HCT116 (cell line): ENCODE data around the gene KRT15. TPM values are rescaled to one million over a fixed set of nuclear protein-coding genes. Genes with fewer than 3 reads are reported as not detected.

ENCODE experiments used
- ATAC-seq: fragments of 200-7000 bp; cut with Tn5 transposase; 2 replicates; pipeline ENCODE4 v1.9.1; 2020; ENCODE audit warnings: mild to moderate bottlenecking, moderate library complexity
- BruUV-seq: library from RNA; stranded (reverse); fragments of 400-500 nt; replicated peaks from 2 replicates; lab custom pipeline; 2021; lab: Mats Ljungman, UMichigan
- CTCF ChIA-PET: fragments of 300-600 bp; sonication (Branson Sonifier 250); formaldehyde crosslinking; loops from one replicate; lab custom pipeline; 2021; ENCODE audit warnings: antibody characterized with exemption; lab: Charles Lee
- POLR2A ChIA-PET: fragments of 300-600, 350-600 bp; sonication (Branson Sonifier 250); formaldehyde crosslinking; loops from one replicate; lab custom pipeline; 2021; ENCODE audit warnings: antibody characterized with exemption; lab: Charles Lee
- RAD21 ChIA-PET, 2 experiments: fragments of 300-600 bp; sonication (Branson Sonifier 250); formaldehyde crosslinking; loops; one replicate each; lab custom pipeline; 2023; ENCODE audit warnings: low total read pairs in 2 of 2; ENCODE audit not compliant: uncharacterized antibody in 2 of 2, unreplicated experiment in 2 of 2, low non-redundant PET in 1 of 2; lab: Charles Lee
- DNase-seq: peaks from one replicate; pipeline ENCODE4 v3.0.0-alpha.2; 2010; ENCODE audit warnings: low read depth, low spot score
- H2AFZ ChIP-seq: fragments of 200-600 bp; shearing (Covaris generic), sonication (generic); 2 replicates; pipeline ENCODE4 v1.6.1; 2017; ENCODE audit warnings: low read depth, mixed run types, mixed read lengths, antibody characterized with exemption, low read length; ENCODE audit not compliant: poor library complexity, severe bottlenecking
- H3K27ac ChIP-seq: 2 replicates; pipeline ENCODE4 v1.5.1; 2012; ENCODE audit warnings: low read depth, low read length
- H3K27me3 ChIP-seq: fragments of 200-600 bp; sonication (generic); 2 replicates; pipeline ENCODE4 v1.6.1; 2016; ENCODE audit warnings: mixed run types, low read length, mixed read lengths; ENCODE audit not compliant: insufficient read depth
- H3K36me3 ChIP-seq, 2 experiments: fragments of 200-500 bp in 1 of 2; fragments of 200-600 bp in 1 of 2; sonication (Bioruptor generic) in 1 of 2; sonication (generic) in 1 of 2; 2 replicates each; pipeline versions ENCODE4 v1.5.1 to v1.6.1; 2014 to 2016; ENCODE audit warnings: low read length in 2 of 2, inconsistent platforms in 1 of 2, mixed read lengths in 1 of 2, mixed run types in 1 of 2; ENCODE audit not compliant: insufficient read depth in 2 of 2, control insufficient read depth in 1 of 2
- H3K4me1 ChIP-seq, 2 experiments: fragments of 200-600 bp in 1 of 2; sonication (generic) in 1 of 2; 2 replicates each; pipeline versions ENCODE4 v1.5.1 to v1.6.1; 2012 to 2017; ENCODE audit warnings: low read length in 2 of 2, inconsistent platforms in 1 of 2, mild to moderate bottlenecking in 1 of 2, mixed read lengths in 1 of 2, mixed run types in 1 of 2, moderate library complexity in 1 of 2; ENCODE audit not compliant: insufficient read depth in 2 of 2, control insufficient read depth in 1 of 2
- H3K4me2 ChIP-seq: fragments of 200-600 bp; sonication (generic); 2 replicates; pipeline ENCODE4 v1.6.1; 2017; ENCODE audit warnings: mixed run types, low read length, mixed read lengths
- H3K4me3 ChIP-seq, 2 experiments: fragments of 200-600 bp in 1 of 2; sonication (generic) in 1 of 2; replicated peaks in 1 of 2; 2 replicates each; pipeline ENCODE4 v1.5.1; 2011 to 2016; ENCODE audit warnings: low read length in 2 of 2, control low read depth in 1 of 2, low read depth in 1 of 2, mild to moderate bottlenecking in 1 of 2, mixed read lengths in 1 of 2, mixed run types in 1 of 2
- H3K79me2 ChIP-seq: fragments of 200-600 bp; sonication (generic); 2 replicates; pipeline ENCODE4 v1.6.1; 2017; ENCODE audit warnings: mild to moderate bottlenecking, mixed run types, low read length, moderate library complexity, mixed read lengths; ENCODE audit not compliant: insufficient read depth
- H3K9ac ChIP-seq: fragments of 200-600 bp; sonication (generic); 2 replicates; pipeline ENCODE4 v1.6.1; 2016; ENCODE audit warnings: low read length, mixed read lengths
- H3K9me2 ChIP-seq: fragments of 200-600 bp; sonication (generic), shearing (Covaris generic); 2 replicates; pipeline ENCODE4 v1.6.1; 2017; ENCODE audit warnings: mixed run types, mild to moderate bottlenecking, moderate library complexity; ENCODE audit not compliant: insufficient read depth
- H3K9me3 ChIP-seq, 2 experiments: fragments of 200-500 bp in 1 of 2; fragments of 200-600 bp in 1 of 2; sonication (Bioruptor generic) in 1 of 2; sonication (generic) in 1 of 2; 2 replicates each; pipeline ENCODE4 v1.6.1; 2014 to 2017; ENCODE audit warnings: low read length in 2 of 2, mixed read lengths in 2 of 2, inconsistent platforms in 1 of 2, low read depth in 1 of 2, mild to moderate bottlenecking in 1 of 2, mixed run types in 1 of 2, moderate library complexity in 1 of 2; ENCODE audit not compliant: control insufficient read depth in 1 of 2, insufficient read depth in 1 of 2
- H4K20me1 ChIP-seq: fragments of 200-600 bp; sonication (generic), shearing (Covaris generic); 2 replicates; pipeline ENCODE4 v1.6.1; 2017; ENCODE audit warnings: mixed run types, mild to moderate bottlenecking, moderate library complexity; ENCODE audit not compliant: insufficient read depth
- CBX3 ChIP-seq: IDR thresholded peaks from 2 replicates; pipeline ENCODE4 v1.6.1; 2012; ENCODE audit warnings: low read depth
- EGR1 ChIP-seq: IDR thresholded peaks from 2 replicates; pipeline ENCODE4 v1.6.1; 2012; ENCODE audit warnings: low read depth
- EZH2 ChIP-seq: fragments of 200-600 bp; sonication (generic); IDR thresholded peaks from 2 replicates; pipeline ENCODE4 v1.6.1; 2017; ENCODE audit warnings: antibody characterized with exemption, mixed run types
- JUND ChIP-seq: IDR thresholded peaks from 2 replicates; pipeline ENCODE4 v1.6.1; 2012
- MAX ChIP-seq: IDR thresholded peaks from 2 replicates; pipeline ENCODE4 v1.6.1; 2012
- POLR2AphosphoS5 ChIP-seq: IDR thresholded peaks from 2 replicates; pipeline ENCODE4 v1.6.1; 2011; ENCODE audit warnings: mild to moderate bottlenecking, low read depth, low read length, moderate library complexity
- RAD21 ChIP-seq: IDR thresholded peaks from 2 replicates; pipeline ENCODE4 v1.6.1; 2012; ENCODE audit warnings: low read depth, mild to moderate bottlenecking
- REST ChIP-seq: IDR thresholded peaks from 2 replicates; pipeline ENCODE4 v1.6.1; 2012; ENCODE audit warnings: low read depth
- YY1 ChIP-seq: IDR thresholded peaks from 2 replicates; pipeline ENCODE4 v1.6.1; 2011; ENCODE audit warnings: low read length, low read depth, moderate library complexity, mild to moderate bottlenecking; ENCODE audit not compliant: insufficient replicate concordance; ENCODE audit errors: extremely low read depth
- ZBTB33 ChIP-seq: IDR thresholded peaks from 2 replicates; pipeline ENCODE4 v1.6.1; 2011; ENCODE audit warnings: mild to moderate bottlenecking, low read length, moderate library complexity; ENCODE audit not compliant: insufficient replicate concordance; ENCODE audit errors: extremely low read depth
- ZNF274 ChIP-seq: fragments of 200-500 bp; sonication (Bioruptor generic); IDR thresholded peaks from 2 replicates; pipeline ENCODE4 v1.6.1; 2014; ENCODE audit warnings: mild to moderate bottlenecking, low read depth, low read length, inconsistent platforms
- intact Hi-C: fragments of 100-400 bp; cut with micrococcal nuclease; formaldehyde crosslinking; loops from 2 replicates; pipeline ENCODE4 v1.10.0; 2022
- total RNA-seq: library from RNA; stranded (reverse); gene quantifications from one replicate; pipeline ENCODE4 v1.2.1, GENCODE V29; 2021; ENCODE audit not compliant: unreplicated experiment
- TF ChIP-seq, protein P1 (sequence below): IDR thresholded peaks from 2 replicates; pipeline ENCODE4 v1.6.1; 2012
- TF ChIP-seq, protein P2 (sequence below), 3 experiments: fragments of 200-600 bp in 1 of 3; sonication (generic) in 1 of 3; IDR thresholded peaks in 2 of 3; conservative IDR thresholded peaks in 1 of 3; 2 replicates each; pipeline ENCODE4 v1.5.1; 2012 to 2017; ENCODE audit warnings: low read depth in 2 of 3, low read length in 2 of 3, antibody characterized with exemption in 1 of 3, borderline replicate concordance in 1 of 3, control low read depth in 1 of 3, mild to moderate bottlenecking in 1 of 3, mixed read lengths in 1 of 3, mixed run types in 1 of 3, moderate library complexity in 1 of 3; ENCODE audit not compliant: insufficient read depth in 1 of 3

KRT15 gene
- total RNA-seq, 1 experiment from 2014 or later: 37.1 TPM

- POLR2A ChIA-PET: no interaction called here
These were observed 25.9 kb downstream of the KRT15 start for GRCh38 chr17:41492771-41493170.

More at GRCh38 chr17:41492771-41493170, 25.9 kb downstream of the KRT15 start:
- Histone ChIP-seq H3K9me2 (no peaks in the 10 kb centered on the region), H3K27ac (no peak overlapping the region), H3K9ac (no peak overlapping the region), H3K4me3 (no peak overlapping the region), H2AFZ (no peak overlapping the region), H3K4me1 (peaks cover 19 to 54% of the 10 kb centered on the region in 2 experiments), H3K27me3 (no peaks in the 10 kb centered on the region), H4K20me1 (no peaks in the 10 kb centered on the region), H3K79me2 (no peaks in the 10 kb centered on the region), H3K36me3 (no peaks in the 10 kb centered on the region), H3K9me3 (no peaks in the 10 kb centered on the region), H3K4me2 (no peak overlapping the region)
- ATAC-seq (no peak), DNase-seq (no peak)
- BruUV-seq: no TSS peak
- TF ChIP-seq, protein P1, sequence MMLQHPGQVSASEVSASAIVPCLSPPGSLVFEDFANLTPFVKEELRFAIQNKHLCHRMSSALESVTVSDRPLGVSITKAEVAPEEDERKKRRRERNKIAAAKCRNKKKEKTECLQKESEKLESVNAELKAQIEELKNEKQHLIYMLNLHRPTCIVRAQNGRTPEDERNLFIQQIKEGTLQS: no peak
- no peak for TF ChIP-seq POLR2AphosphoS5
- no peak for TF ChIP-seq ZBTB33
- TF ChIP-seq, protein P2, sequence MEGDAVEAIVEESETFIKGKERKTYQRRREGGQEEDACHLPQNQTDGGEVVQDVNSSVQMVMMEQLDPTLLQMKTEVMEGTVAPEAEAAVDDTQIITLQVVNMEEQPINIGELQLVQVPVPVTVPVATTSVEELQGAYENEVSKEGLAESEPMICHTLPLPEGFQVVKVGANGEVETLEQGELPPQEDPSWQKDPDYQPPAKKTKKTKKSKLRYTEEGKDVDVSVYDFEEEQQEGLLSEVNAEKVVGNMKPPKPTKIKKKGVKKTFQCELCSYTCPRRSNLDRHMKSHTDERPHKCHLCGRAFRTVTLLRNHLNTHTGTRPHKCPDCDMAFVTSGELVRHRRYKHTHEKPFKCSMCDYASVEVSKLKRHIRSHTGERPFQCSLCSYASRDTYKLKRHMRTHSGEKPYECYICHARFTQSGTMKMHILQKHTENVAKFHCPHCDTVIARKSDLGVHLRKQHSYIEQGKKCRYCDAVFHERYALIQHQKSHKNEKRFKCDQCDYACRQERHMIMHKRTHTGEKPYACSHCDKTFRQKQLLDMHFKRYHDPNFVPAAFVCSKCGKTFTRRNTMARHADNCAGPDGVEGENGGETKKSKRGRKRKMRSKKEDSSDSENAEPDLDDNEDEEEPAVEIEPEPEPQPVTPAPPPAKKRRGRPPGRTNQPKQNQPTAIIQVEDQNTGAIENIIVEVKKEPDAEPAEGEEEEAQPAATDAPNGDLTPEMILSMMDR (IDR thresholded peaks at IDR 0.05 in 2 of 3, conservative IDR thresholded peaks at IDR 0.05 in 1 of 3; ENCODE audit: borderline replicate concordance in 1 of 3, insufficient read depth in 1 of 3, low read depth in 2 of 3, low read length in 2 of 3): no peak
- no peak for TF ChIP-seq CBX3
- TF ChIP-seq YY1: no peak
- no peak for TF ChIP-seq REST
- no peak for TF ChIP-seq ZNF274
- no peak for TF ChIP-seq EZH2
- no peak for TF ChIP-seq JUND
- TF ChIP-seq EGR1: no peak
- no peak for TF ChIP-seq RAD21
- no peak for TF ChIP-seq MAX
- ChIA-PET CTCF (interaction anchor here (1.1 kb wide), 1 partner anchor 171 kb away, joined by 3 read pairs; no protein-coding TSS in a partner anchor), RAD21 (no interaction called here)
- intact Hi-C loops: loop anchor here (10.0 kb wide), 1 partner anchor 78 kb away; no protein-coding TSS in a partner anchor
